Uterus (tissue), 4 donors: ENCODE data around the gene FAAP20. TPM values are rescaled to one million over a fixed set of nuclear protein-coding genes. Genes with fewer than 3 reads are reported as not detected.

ENCODE experiments used
- DNase-seq, 2 donors: peaks; one replicate each; pipeline ENCODE4 v3.0.0-alpha.2; 2019 to 2020
- H3K27ac ChIP-seq, 2 donors: fragments of 200-600 bp; sonication (generic); 1 replicate in 1 of 2; 2 replicates in 1 of 2; pipeline ENCODE4 v1.5.1; 2016 to 2018
- H3K27me3 ChIP-seq, 2 donors: fragments of 200-600 bp; sonication (generic); one replicate each; pipeline ENCODE4 v1.5.1; 2018 to 2019; ENCODE audit warnings: control low read depth in 1 of 2
- H3K36me3 ChIP-seq, 2 donors: fragments of 200-600 bp; sonication (generic); one replicate each; pipeline ENCODE4 v1.5.1; 2019; ENCODE audit warnings: control low read depth in 1 of 2
- H3K4me1 ChIP-seq, 2 donors: fragments of 200-600 bp; sonication (generic); one replicate each; pipeline ENCODE4 v1.5.1; 2018 to 2019; ENCODE audit warnings: control low read depth in 1 of 2
- H3K4me3 ChIP-seq, 2 donors: fragments of 200-600 bp; sonication (generic); 1 replicate in 1 of 2; 2 replicates in 1 of 2; pipeline ENCODE4 v1.5.1; 2018 to 2019; ENCODE audit warnings: mild to moderate bottlenecking in 1 of 2
- H3K9me3 ChIP-seq, 2 donors: fragments of 200-600 bp; sonication (generic); one replicate each; pipeline ENCODE4 v1.5.1; 2019; ENCODE audit warnings: control low read depth in 1 of 2
- POLR2A ChIP-seq, 2 donors: fragments of 450-650 bp; IDR thresholded peaks; one replicate each; pipeline ENCODE4 v1.6.1; 2016; ENCODE audit warnings: antibody characterized with exemption in 2 of 2, mild to moderate bottlenecking in 1 of 2, moderate library complexity in 1 of 2
- intact Hi-C: fragments of 100-400 bp; cut with DNase I; formaldehyde crosslinking; loops from one replicate; pipeline ENCODE4 v1.15.1; 2023; ENCODE audit warnings: low total_unique reads
- total RNA-seq, 4 donors: library from RNA; depleted of rRNA in 3 of 4; stranded (reverse); fragments of >200 nt in 3 of 4; gene quantifications; one replicate each; pipeline versions ENCODE4 v1.1.0 to v1.2.4, GENCODE V29; 2014 to 2023
- TF ChIP-seq, protein P1 (sequence below), 4 experiments: fragments of 200-600 bp in 2 of 4; fragments of 450-650 bp in 2 of 4; sonication (generic) in 2 of 4; IDR thresholded peaks; one replicate each; pipeline ENCODE4 v1.5.1; 2016 to 2019; ENCODE audit warnings: antibody characterized with exemption in 4 of 4, mild to moderate bottlenecking in 2 of 4, moderate library complexity in 1 of 4
- donor health status: DM: yes; HTN: yes; CAD: no.

FAAP20 gene
- total RNA-seq, 4 donors from 2014 or later: 1.5 to 68.5 (median 15.4) TPM

DNA sequence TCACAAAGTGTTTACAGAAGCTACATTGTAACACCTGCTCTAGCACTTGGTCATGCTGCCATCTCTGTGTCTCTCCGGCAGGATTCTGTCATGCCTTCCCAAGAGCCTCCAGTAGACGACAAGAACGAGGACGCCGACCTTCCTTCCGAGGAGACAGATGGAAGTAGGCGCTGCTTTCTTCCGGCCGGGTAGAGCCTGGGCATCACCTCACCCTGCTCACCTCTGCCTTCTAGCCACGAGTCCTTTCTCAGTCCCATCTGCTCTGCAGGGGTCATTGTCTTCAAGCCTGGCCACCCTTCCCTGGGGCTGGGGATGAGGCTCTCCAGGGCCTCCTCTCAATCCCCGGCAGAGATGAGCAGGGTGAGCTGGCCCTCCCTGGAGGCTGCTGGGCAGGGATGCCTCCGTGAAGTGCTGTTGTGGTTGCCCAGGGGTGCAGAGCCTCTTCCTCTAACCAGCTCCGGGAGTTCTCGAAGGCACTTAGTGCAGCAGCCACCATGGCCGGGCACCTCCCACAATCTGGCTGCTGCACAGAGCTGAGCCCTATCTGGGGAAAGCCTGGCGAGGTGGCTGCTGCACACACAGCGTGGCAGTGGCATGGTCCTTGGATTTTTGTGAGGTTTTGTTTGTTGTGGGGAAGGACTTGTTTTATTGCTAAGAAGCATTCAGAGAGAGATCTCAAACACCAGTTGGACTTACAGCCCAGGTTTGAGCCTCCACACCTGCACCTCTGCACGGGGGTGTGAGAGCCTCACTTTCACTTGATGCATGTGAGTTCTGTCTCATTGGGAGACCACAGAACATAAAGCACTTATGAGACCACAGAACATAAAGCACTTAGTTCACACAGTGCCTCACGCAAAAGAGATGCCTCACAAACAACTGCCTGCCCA, 48.4 kb downstream of the FAAP20 start:
- Histone ChIP-seq H3K4me3 (no peak overlapping the region), H3K27ac (no peak overlapping the region), H3K4me1 (no peaks in the 10 kb centered on the region), H3K27me3 (no peaks in the 10 kb centered on the region), H3K36me3 (no peaks in the 10 kb centered on the region), H3K9me3 (no peaks in the 10 kb centered on the region)
- DNase-seq: no peak
- TF ChIP-seq POLR2A (IDR thresholded peaks at IDR 0.05): no peak
- TF ChIP-seq, protein P1, sequence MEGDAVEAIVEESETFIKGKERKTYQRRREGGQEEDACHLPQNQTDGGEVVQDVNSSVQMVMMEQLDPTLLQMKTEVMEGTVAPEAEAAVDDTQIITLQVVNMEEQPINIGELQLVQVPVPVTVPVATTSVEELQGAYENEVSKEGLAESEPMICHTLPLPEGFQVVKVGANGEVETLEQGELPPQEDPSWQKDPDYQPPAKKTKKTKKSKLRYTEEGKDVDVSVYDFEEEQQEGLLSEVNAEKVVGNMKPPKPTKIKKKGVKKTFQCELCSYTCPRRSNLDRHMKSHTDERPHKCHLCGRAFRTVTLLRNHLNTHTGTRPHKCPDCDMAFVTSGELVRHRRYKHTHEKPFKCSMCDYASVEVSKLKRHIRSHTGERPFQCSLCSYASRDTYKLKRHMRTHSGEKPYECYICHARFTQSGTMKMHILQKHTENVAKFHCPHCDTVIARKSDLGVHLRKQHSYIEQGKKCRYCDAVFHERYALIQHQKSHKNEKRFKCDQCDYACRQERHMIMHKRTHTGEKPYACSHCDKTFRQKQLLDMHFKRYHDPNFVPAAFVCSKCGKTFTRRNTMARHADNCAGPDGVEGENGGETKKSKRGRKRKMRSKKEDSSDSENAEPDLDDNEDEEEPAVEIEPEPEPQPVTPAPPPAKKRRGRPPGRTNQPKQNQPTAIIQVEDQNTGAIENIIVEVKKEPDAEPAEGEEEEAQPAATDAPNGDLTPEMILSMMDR (IDR thresholded peaks at IDR 0.05): no peak
- intact Hi-C loops: no loop called here

DNA sequence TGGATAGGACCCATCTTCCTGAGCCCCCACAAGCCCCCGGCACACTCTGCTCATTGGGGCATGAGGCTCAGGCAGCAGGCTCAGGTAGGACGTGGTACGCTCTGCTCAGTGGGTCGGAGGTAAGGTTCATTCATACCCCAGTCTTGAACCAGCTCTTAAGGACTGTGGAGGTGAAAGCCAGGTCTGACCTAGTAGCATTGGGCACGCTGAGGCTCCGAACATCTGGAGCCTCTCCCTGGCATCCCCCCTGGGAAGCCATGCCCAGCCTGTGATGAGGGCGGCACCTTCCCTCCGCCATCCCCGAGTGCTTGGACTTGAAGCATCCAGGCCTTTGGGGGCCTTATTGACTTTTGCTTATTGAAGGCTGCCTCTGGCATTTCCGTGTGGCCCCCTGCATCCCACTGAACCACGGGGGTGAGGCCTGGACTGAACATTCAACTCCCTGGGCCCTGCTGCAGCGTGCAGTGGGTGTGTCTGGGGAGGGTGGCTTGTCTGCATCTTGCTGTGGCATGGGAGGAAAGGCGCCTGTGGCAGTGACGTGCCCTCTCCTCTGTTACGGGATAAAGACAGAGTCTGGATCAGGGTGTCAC, 50.0 kb downstream of the FAAP20 start:
- no peak for DNase-seq
- no peak for TF ChIP-seq POLR2A (IDR thresholded peaks at IDR 0.05)
- TF ChIP-seq, protein P1 (IDR thresholded peaks at IDR 0.05): no peak
- H3K4me3 ChIP-seq: no peak overlapping the region
- H3K4me1 ChIP-seq: no peaks in the 10 kb centered on the region
- intact Hi-C loops: no loop called here
- H3K36me3 ChIP-seq: no peaks in the 10 kb centered on the region
- H3K27me3 ChIP-seq: no peaks in the 10 kb centered on the region
- H3K27ac ChIP-seq: no peak overlapping the region
- H3K9me3 ChIP-seq: no peaks in the 10 kb centered on the region

DNA sequence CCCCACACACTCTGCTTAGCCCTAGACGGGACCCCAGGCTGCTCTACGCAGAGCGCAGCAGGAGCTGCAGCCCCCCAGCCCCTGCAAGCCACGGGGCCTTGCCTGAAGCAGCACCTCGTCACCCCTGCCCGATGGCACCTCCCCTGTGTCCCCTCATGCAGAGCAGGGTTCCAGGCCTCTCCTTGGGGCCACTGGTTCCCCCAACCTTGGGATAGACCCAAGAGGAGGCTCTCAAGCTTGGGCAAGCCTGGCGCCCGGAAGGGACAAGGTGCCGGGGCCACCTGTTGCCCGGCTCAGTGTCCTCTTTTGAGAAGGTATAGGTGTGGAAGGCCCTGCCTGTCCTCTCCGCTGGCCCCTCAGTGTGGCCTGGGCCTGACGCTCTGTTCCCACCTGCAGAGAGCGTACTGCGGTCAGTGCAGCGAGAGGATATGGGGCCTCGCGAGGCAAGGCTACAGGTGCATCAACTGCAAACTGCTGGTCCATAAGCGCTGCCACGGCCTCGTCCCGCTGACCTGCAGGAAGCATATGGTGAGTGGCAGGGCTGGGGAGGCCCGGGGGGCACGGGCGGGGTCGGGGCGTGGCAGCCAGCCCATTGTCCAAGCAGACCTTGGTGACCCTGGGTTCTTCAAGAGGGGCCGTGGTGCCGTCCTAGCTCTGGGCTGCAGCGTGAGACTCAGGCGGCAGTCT, 50.6 kb downstream of the FAAP20 start:
- Histone ChIP-seq H3K27me3 (no peaks in the 10 kb centered on the region), H3K9me3 (no peaks in the 10 kb centered on the region), H3K27ac (no peak overlapping the region), H3K4me3 (no peak overlapping the region), H3K36me3 (no peaks in the 10 kb centered on the region), H3K4me1 (no peaks in the 10 kb centered on the region)
- TF ChIP-seq, protein P1 (IDR thresholded peaks at IDR 0.05): no peak
- no peak for TF ChIP-seq POLR2A (IDR thresholded peaks at IDR 0.05)
- no peak for DNase-seq
- intact Hi-C loops: no loop called here

DNA sequence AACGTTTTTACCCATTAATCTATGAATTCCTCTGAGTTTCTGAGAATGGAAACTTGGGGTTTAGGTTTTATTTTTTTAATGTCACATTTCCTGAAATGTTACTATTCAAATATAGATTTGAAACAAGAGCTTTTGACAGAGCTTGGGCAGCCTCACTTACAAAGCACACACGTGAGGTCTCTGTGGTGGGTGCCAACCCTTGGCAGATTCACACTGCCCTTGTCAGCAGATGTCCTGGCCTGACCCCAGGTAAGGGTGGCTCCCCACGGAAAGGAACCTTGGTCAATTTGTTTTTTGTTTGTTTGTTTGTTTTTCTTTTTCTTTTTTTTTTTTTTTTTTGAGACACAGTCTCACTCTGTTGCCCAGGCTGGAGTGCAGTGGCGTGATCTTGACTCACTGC, 53.5 kb downstream of the FAAP20 start:
- H3K27me3 ChIP-seq: no peaks in the 10 kb centered on the region
- no peaks in the 10 kb centered on the region for H3K36me3 ChIP-seq
- intact Hi-C loops: no loop called here
- no peaks in the 10 kb centered on the region for H3K4me1 ChIP-seq
- H3K27ac ChIP-seq: no peak overlapping the region
- no peak overlapping the region for H3K4me3 ChIP-seq
- no peak for DNase-seq
- no peak for TF ChIP-seq POLR2A (IDR thresholded peaks at IDR 0.05)
- TF ChIP-seq, protein P1 (IDR thresholded peaks at IDR 0.05): no peak
- H3K9me3 ChIP-seq: no peaks in the 10 kb centered on the region

Other genes starting within 250 kb of the FAAP20 start
- 1 to 10 TPM in 1 of 4 donors, under 1 TPM in 1, not detected in 2; 0.64 to 1.0 TPM for gene CFAP74, start 191.0 kb downstream of the FAAP20 start, total RNA-seq
- under 1 TPM in 1 of 4 donors, not detected in 3; 0.83 TPM for gene GABRD, start 175.4 kb downstream of the FAAP20 start, total RNA-seq
- gene PRKCZ, start 144.4 kb downstream of the FAAP20 start, total RNA-seq: 1 to 10 TPM in 3 of 4 donors, under 1 TPM in 1; 0.29 to 8.8 (median 3.9) TPM
- 100 to 1,000 TPM in 1 of 4 donors, 10 to 100 TPM in 3; 22.8 to 148 (median 34.9) TPM for gene SKI, start 33.5 kb upstream of the FAAP20 start, total RNA-seq
- gene MORN1, start 196.8 kb upstream of the FAAP20 start, total RNA-seq: 10 to 100 TPM in 2 of 4 donors, 1 to 10 TPM in 1, under 1 TPM in 1; 0.59 to 20.0 (median 9.5) TPM
- 100 to 1,000 TPM in 1 of 4 donors, 10 to 100 TPM in 3; 34.1 to 105 (median 57.3) TPM for gene RER1, start 197.1 kb upstream of the FAAP20 start, total RNA-seq
- gene PEX10, start 217.8 kb upstream of the FAAP20 start, total RNA-seq: 10 to 100 TPM in 3 of 4 donors, under 1 TPM in 1; 0.77 to 23.6 (median 13.2) TPM